Uterus (tissue), 4 donors: ENCODE data around the gene TM7SF2. TPM values are rescaled to one million over a fixed set of nuclear protein-coding genes. Genes with fewer than 3 reads are reported as not detected.

Experiments
- DNase-seq, 2 donors: peaks; one replicate each; pipeline ENCODE4 v3.0.0-alpha.2; 2019 to 2020
- H3K27ac ChIP-seq, 2 donors: fragments of 200-600 bp; sonication (generic); 1 replicate in 1 of 2; 2 replicates in 1 of 2; pipeline ENCODE4 v1.5.1; 2016 to 2018
- H3K27me3 ChIP-seq, 2 donors: fragments of 200-600 bp; sonication (generic); one replicate each; pipeline ENCODE4 v1.5.1; 2018 to 2019; ENCODE audit warnings: control low read depth in 1 of 2
- H3K36me3 ChIP-seq, 2 donors: fragments of 200-600 bp; sonication (generic); one replicate each; pipeline ENCODE4 v1.5.1; 2019; ENCODE audit warnings: control low read depth in 1 of 2
- H3K4me1 ChIP-seq, 2 donors: fragments of 200-600 bp; sonication (generic); one replicate each; pipeline ENCODE4 v1.5.1; 2018 to 2019; ENCODE audit warnings: control low read depth in 1 of 2
- H3K4me3 ChIP-seq, 2 donors: fragments of 200-600 bp; sonication (generic); 1 replicate in 1 of 2; 2 replicates in 1 of 2; pipeline ENCODE4 v1.5.1; 2018 to 2019; ENCODE audit warnings: mild to moderate bottlenecking in 1 of 2
- H3K9me3 ChIP-seq, 2 donors: fragments of 200-600 bp; sonication (generic); one replicate each; pipeline ENCODE4 v1.5.1; 2019; ENCODE audit warnings: control low read depth in 1 of 2
- CTCF ChIP-seq, 4 experiments: fragments of 200-600 bp in 2 of 4; fragments of 450-650 bp in 2 of 4; sonication (generic) in 2 of 4; IDR thresholded peaks; one replicate each; pipeline ENCODE4 v1.5.1; 2016 to 2019; ENCODE audit warnings: antibody characterized with exemption in 4 of 4, mild to moderate bottlenecking in 2 of 4, moderate library complexity in 1 of 4
- POLR2A ChIP-seq, 2 donors: fragments of 450-650 bp; IDR thresholded peaks; one replicate each; pipeline ENCODE4 v1.6.1; 2016; ENCODE audit warnings: antibody characterized with exemption in 2 of 2, mild to moderate bottlenecking in 1 of 2, moderate library complexity in 1 of 2
- intact Hi-C: fragments of 100-400 bp; cut with DNase I; formaldehyde crosslinking; loops from one replicate; pipeline ENCODE4 v1.15.1; 2023; ENCODE audit warnings: low total_unique reads
- total RNA-seq, 4 donors: library from RNA; depleted of rRNA in 3 of 4; stranded (reverse); fragments of >200 nt in 3 of 4; gene quantifications; one replicate each; pipeline versions ENCODE4 v1.1.0 to v1.2.4, GENCODE V29; 2014 to 2023
- donor health status: DM: yes; HTN: yes; CAD: no.

TM7SF2 gene
- total RNA-seq, 4 donors from 2014 or later, result 0.77 to 16.7 (median 5.5) TPM

- H3K27ac ChIP-seq, result peak overlapping the region; percentile 82 to 96
- TF ChIP-seq POLR2A (IDR thresholded peaks at IDR 0.05), result no peak
- no peak for TF ChIP-seq CTCF (IDR thresholded peaks at IDR 0.05)
- H3K27me3 ChIP-seq, result no peaks in the 10 kb centered on the region
- H3K9me3 ChIP-seq, result no peaks in the 10 kb centered on the region
- intact Hi-C loops, result no loop called here
- no peaks in the 10 kb centered on the region for H3K36me3 ChIP-seq
- peaks cover 0 to 6% of the 10 kb centered on the region in 2 donors for H3K4me1 ChIP-seq
- H3K4me3 ChIP-seq, result peak overlapping the region; percentile 53 to 83
- no peak for DNase-seq
Measured at GRCh38 chr11:65084598-65085375, 26.9 kb upstream of the TM7SF2 start.

GRCh38 chr11:65085446-65085845 lies 26.2 kb upstream of the TM7SF2 start:
- peaks cover 0 to 6% of the 10 kb centered on the region in 2 donors for H3K4me1 ChIP-seq
- H3K36me3 ChIP-seq, result no peaks in the 10 kb centered on the region
- no peak for TF ChIP-seq POLR2A (IDR thresholded peaks at IDR 0.05)
- no peaks in the 10 kb centered on the region for H3K9me3 ChIP-seq
- no peaks in the 10 kb centered on the region for H3K27me3 ChIP-seq
- intact Hi-C loops, result no loop called here
- H3K27ac ChIP-seq, result no peak overlapping the region
- DNase-seq, result no peak
- H3K4me3 ChIP-seq, result no peak overlapping the region

GRCh38 chr11:65086809-65087208 lies 24.9 kb upstream of the TM7SF2 start:
- H3K36me3 ChIP-seq, result no peaks in the 10 kb centered on the region

GRCh38 chr11:65087216-65087615 lies 24.5 kb upstream of the TM7SF2 start:
- TF ChIP-seq CTCF (IDR thresholded peaks at IDR 0.05) (no peak), POLR2A (IDR thresholded peaks at IDR 0.05) (no peak)
- no peak overlapping the region for H3K27ac ChIP-seq
- peaks cover 0 to 6% of the 10 kb centered on the region in 2 donors for H3K4me1 ChIP-seq
- no peak overlapping the region for H3K4me3 ChIP-seq
- no peaks in the 10 kb centered on the region for H3K27me3 ChIP-seq
- H3K9me3 ChIP-seq, result no peaks in the 10 kb centered on the region
- intact Hi-C loops, result no loop called here
- no peak for DNase-seq
- H3K36me3 ChIP-seq, result no peaks in the 10 kb centered on the region

More at GRCh38 chr11:65086809-65087208, 24.9 kb upstream of the TM7SF2 start:
- H3K4me3 ChIP-seq, result no peak overlapping the region
- peaks cover 0 to 6% of the 10 kb centered on the region in 2 donors for H3K4me1 ChIP-seq
- no peak overlapping the region for H3K27ac ChIP-seq
- no peaks in the 10 kb centered on the region for H3K9me3 ChIP-seq
- intact Hi-C loops, result no loop called here
- no peaks in the 10 kb centered on the region for H3K27me3 ChIP-seq
- TF ChIP-seq POLR2A (IDR thresholded peaks at IDR 0.05), result no peak
- TF ChIP-seq CTCF (IDR thresholded peaks at IDR 0.05), result no peak
- DNase-seq, result no peak

DNA sequence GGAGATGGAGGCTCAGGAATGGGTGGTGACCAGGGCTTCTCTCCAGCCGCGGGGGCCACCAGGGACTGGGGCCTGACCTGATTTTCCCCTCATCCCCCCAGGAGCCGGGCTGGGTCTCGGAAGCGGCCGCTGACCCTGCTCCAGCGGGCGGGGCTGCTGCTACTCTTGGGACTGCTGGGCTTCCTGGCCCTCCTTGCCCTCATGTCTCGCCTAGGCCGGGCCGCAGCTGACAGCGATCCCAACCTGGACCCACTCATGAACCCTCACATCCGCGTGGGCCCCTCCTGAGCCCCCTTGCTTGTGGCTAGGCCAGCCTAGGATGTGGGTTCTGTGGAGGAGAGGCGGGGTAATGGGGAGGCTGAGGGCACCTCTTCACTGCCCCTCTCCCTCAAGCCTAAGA lies 23.8 kb upstream of the TM7SF2 start:
- Histone ChIP-seq H3K9me3 (no peaks in the 10 kb centered on the region), H3K27me3 (no peaks in the 10 kb centered on the region), H3K36me3 (no peaks in the 10 kb centered on the region), H3K27ac (no peak overlapping the region), H3K4me1 (peaks cover 0 to 6% of the 10 kb centered on the region in 2 donors), H3K4me3 (no peak overlapping the region)
- TF ChIP-seq POLR2A (IDR thresholded peaks at IDR 0.05) (no peak), CTCF (IDR thresholded peaks at IDR 0.05) (no peak)
- no peak for DNase-seq
- intact Hi-C loops, result no loop called here
